Esophagus (tissue), 2 donors: ENCODE measurements around the gene H2BW2. TPM values are rescaled to one million over a fixed set of nuclear protein-coding genes. Genes with fewer than 3 reads are reported as not detected.
"Not testable (repeated sequence)": the region's sequence is repeated elsewhere in the genome, so short reads cannot be mapped to it uniquely, and the experiment has no call there.

Experiments
- H3K27ac ChIP-seq, 2 donors: one replicate each; pipeline ENCODE4 v1.5.1; 2013; ENCODE audit warnings: low read depth in 2 of 2, mild to moderate bottlenecking in 2 of 2, inconsistent platforms in 1 of 2, low read length in 1 of 2, moderate library complexity in 1 of 2
- H3K27me3 ChIP-seq, 2 donors: one replicate each; pipeline ENCODE4 v1.6.1; 2013; ENCODE audit warnings: low read length in 2 of 2, control low read depth in 1 of 2, mild to moderate bottlenecking in 1 of 2; ENCODE audit not compliant: insufficient read depth in 2 of 2, control insufficient read depth in 1 of 2
- H3K36me3 ChIP-seq, 2 donors: one replicate each; pipeline ENCODE4 v1.6.1; 2013; ENCODE audit warnings: low read length in 1 of 2; ENCODE audit not compliant: control insufficient read depth in 2 of 2, insufficient read depth in 2 of 2
- H3K4me1 ChIP-seq, 2 donors: one replicate each; pipeline ENCODE4 v1.6.1; 2013; ENCODE audit warnings: low read length in 1 of 2; ENCODE audit not compliant: control insufficient read depth in 2 of 2, insufficient read depth in 2 of 2
- H3K4me3 ChIP-seq, 2 donors: one replicate each; pipeline ENCODE4 v1.5.1; 2013; ENCODE audit warnings: low read length in 2 of 2, mild to moderate bottlenecking in 2 of 2, low read depth in 1 of 2, moderate library complexity in 1 of 2
- H3K9me3 ChIP-seq, 2 donors: one replicate each; pipeline ENCODE4 v1.6.1; 2013; ENCODE audit warnings: mild to moderate bottlenecking in 2 of 2, low read depth in 1 of 2, low read length in 1 of 2, moderate library complexity in 1 of 2; ENCODE audit not compliant: control insufficient read depth in 2 of 2, insufficient read depth in 1 of 2
- WGBS, 2 donors: extraction: QIAGEN DNeasy Blood & Tissue Kit; methylation state at CpG; one replicate each; pipeline ENCODE4 v1.1.7; 2013; 5-methylcytosine and 5-hydroxymethylcytosine counted together
- polyA plus RNA-seq, 2 donors: library from polyadenylated mRNA; stranded (reverse); fragments of 200-250 nt; gene quantifications; one replicate each; pipeline ENCODE4 v1.2.3, GENCODE V29; 2013
- donor health status: healthy with polysubstance abuse.
- donor health status: Bipolar disorder and iron deficiency.

Gene H2BW2
- polyA plus RNA-seq, 2 donors, result not detected

DNA sequence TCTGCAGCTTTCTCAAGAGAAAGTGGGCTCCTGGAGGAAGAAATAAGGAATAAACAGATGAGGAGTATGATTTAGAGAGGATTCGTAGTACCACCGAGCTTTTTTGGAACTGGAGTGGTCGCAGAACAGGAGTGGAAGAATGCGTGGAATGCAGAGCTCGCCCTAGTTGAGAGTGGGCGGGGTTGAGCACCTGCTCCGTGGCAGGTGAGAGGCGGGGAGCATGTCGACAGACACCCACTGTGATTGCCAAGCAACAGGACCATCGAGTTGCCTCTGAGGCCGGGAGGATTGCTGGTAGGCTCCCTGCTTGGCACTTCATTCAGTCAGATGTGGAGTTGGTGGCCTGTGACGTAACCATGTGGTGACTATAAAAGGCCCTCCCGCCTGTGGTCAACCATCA lies 15.2 kb downstream of the H2BW2 start:
- not testable (repeated sequence) for H3K4me3 ChIP-seq, H3K4me1 ChIP-seq, H3K27me3 ChIP-seq, H3K9me3 ChIP-seq, H3K36me3 ChIP-seq, H3K27ac ChIP-seq
- WGBS, 2 donors, result no CpG with 5 or more reads among the region's 13 CpGs

DNA sequence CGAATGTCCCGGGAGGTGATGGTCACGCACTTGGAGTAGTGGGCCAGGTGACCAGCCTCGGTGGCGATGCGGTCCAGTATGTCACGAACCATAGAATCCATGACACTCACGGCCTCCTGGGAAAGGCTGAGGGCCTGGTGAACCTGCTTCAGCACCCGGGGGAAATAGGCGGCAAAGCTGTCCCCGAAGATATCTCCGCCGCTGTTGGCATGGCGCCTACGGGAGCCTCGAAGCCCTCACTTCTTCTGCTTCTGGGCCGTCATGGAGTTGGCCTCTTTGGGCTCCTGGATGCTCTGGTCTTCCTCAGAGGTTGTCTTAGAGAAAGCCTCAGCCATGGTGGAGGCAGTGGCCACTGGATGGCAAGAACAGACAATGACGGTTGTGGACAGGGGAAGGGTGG lies 22.9 kb downstream of the H2BW2 start:
- whole genome bisulfite sequencing, 2 donors, result 95 to 97% methylated on average over 9 to 10 of the region's 18 CpGs
- not testable (repeated sequence) for H3K4me1 ChIP-seq, H3K27me3 ChIP-seq, H3K9me3 ChIP-seq, H3K36me3 ChIP-seq, H3K27ac ChIP-seq, H3K4me3 ChIP-seq

DNA sequence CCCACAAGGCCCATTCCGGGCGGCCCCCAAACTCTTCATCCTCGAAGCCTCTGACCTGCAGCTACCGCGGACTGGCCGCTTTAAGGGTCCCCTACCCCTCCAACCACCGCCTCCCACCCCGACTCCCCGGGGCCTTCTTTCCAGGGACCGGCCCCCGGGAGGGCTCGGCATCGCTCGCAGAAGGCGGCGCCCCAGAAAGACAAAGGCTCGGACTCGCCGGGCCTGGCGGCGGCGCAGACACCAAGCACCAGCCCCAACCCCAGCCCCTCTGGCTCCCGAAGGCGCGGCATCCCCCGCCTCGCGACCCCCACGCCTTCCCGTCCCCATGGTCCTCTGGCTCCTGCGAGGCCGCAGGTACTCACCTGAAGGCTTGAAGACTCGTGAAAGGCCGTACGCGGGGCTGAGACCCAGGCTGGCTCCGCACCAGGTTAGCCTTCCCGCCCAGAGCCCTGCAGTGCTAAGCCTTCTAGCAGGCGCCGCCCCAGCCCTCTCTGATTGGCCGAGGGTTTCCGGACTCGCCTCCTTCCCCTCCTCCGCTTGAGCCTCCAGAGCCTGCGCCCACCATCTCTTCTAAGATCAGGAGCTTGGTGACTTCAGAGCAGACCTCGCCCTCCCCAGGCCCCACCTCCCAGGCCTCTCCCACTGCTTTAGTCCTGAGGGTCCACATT lies 36.2 kb downstream of the H2BW2 start, which contains the start of gene TMSB15C:
Gene TMSB15C (minus strand): TSS at position 459 of the 668 bp plus-strand sequence.
- not testable (repeated sequence) for H3K36me3 ChIP-seq, H3K9me3 ChIP-seq, H3K4me3 ChIP-seq, H3K27ac ChIP-seq, H3K4me1 ChIP-seq, H3K27me3 ChIP-seq
- WGBS, 2 donors, result no CpG with 5 or more reads among the region's 46 CpGs

DNA sequence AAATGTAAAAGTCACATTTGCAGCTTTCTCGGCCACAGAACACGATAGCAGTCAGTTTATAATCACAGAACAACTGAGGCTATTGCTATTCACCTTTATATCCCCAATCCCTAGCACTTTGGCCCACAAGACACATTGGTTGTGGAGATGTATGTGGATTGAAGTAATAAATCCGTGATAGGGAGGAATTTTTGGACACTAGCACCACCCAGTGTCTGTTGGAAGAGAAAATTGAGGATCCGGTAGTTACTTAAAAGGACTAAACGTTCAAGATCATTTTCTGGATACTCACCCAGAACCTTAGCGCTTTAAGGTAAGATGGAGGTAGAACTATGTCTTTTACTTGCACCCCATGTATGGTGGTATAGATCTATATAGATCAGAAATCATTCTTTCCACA lies 38.1 kb downstream of the H2BW2 start:
- not testable (repeated sequence) for H3K9me3 ChIP-seq, H3K36me3 ChIP-seq, H3K4me3 ChIP-seq, H3K4me1 ChIP-seq, H3K27me3 ChIP-seq, H3K27ac ChIP-seq
- WGBS, 2 donors, result no CpG with 5 or more reads among the region's 6 CpGs

DNA sequence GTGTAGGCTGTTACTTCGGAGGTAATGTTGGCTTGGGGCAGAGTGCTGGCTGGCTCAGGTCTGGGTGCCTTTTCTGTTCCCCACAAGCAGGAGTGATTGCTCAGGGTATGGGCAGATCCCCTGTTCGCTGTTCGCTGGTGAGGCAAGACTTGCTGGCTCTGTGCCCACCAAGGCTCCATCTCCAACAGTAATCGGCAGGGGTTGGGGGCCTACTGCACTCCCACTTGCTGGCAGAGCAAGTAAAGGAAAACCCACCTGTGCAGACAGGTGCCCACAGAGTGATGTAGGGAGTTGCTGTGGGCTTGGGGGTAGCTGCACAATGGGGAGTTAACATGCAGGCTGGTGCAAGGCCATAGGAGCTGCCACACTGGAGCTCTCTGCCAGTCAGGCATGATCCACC lies 44.3 kb downstream of the H2BW2 start:
- Histone ChIP-seq H3K27ac (no peak overlapping the region), H3K4me1 (no peaks in the 10 kb centered on the region), H3K9me3 (peaks cover 0 to 3% of the 10 kb centered on the region in 2 donors), H3K27me3 (peaks cover 0 to 4% of the 10 kb centered on the region in 2 donors), H3K36me3 (no peaks in the 10 kb centered on the region), H3K4me3 (no peak overlapping the region)
- 75 to 78% methylated on average over 4 of the region's 4 CpGs for WGBS, 2 donors

DNA sequence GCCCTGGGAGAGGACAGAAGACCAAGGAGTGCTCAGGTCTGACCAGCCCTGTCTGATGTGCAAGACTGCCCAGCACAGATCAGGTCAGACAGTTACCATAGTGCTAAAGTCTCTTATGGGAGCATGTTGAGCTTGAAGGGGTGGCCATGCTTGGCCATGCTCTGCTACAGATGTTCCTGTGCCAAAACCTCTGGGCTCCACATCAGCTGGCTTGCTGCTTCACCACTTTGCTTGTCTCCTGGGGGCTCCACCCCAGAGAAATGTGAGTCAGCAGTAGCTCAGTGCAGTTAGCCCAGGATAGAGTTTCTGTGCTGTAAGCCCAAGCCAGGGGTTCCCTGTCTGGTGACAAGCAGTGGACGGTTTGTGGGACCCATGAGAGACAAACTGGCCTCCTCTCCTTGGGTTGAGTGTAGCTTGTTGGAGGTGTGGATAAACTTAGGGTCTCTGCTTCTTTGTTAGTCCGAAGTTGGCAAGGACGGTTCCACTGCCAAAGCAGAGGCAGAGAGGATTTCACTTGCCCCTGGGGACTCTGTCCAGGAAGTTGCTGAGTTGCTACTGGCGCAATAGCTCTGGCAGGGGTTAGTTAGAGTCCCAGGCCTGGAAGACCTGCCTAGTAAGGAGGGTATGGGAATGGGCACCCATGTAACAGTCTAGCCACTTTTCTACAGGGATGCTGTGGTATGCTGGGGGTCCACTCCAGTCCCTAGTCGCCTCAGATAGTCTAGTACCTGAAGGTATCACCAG lies 45.0 kb downstream of the H2BW2 start:
- peaks cover 0 to 3% of the 10 kb centered on the region in 2 donors for H3K9me3 ChIP-seq
- no peak overlapping the region for H3K4me3 ChIP-seq
- peaks cover 0 to 4% of the 10 kb centered on the region in 2 donors for H3K27me3 ChIP-seq
- H3K4me1 ChIP-seq, result no peaks in the 10 kb centered on the region
- WGBS, 2 donors, result 66 to 67% methylated on average over 5 of the region's 5 CpGs
- H3K36me3 ChIP-seq, result no peaks in the 10 kb centered on the region
- no peak overlapping the region for H3K27ac ChIP-seq

DNA sequence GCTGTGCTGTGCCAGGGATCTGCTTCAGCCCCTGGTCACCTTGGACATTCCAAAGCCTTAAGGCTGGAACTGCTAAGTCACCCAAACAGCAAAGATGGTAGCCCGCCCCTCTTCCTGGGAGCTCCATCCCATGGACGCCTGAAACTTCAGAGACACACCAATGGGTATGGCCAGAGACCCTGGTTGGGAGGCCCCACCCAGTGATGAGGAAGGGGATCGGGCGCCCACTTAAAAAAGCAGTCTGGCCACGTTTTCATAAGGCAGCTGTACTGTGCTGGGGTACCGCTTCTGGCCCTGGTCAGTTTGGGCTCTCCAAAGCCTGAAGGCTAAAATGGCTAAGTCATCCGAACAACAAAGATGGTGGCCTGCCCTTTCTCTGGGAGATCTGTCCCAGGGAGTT lies 45.7 kb downstream of the H2BW2 start:
- H3K36me3 ChIP-seq, result no peaks in the 10 kb centered on the region
- H3K4me3 ChIP-seq, result no peak overlapping the region
- no peaks in the 10 kb centered on the region for H3K4me1 ChIP-seq
- H3K27ac ChIP-seq, result no peak overlapping the region
- 86 to 90% methylated on average over 7 of the region's 7 CpGs for WGBS, 2 donors
- peaks cover 0 to 3% of the 10 kb centered on the region in 2 donors for H3K9me3 ChIP-seq
- H3K27me3 ChIP-seq, result peaks cover 0 to 4% of the 10 kb centered on the region in 2 donors

DNA sequence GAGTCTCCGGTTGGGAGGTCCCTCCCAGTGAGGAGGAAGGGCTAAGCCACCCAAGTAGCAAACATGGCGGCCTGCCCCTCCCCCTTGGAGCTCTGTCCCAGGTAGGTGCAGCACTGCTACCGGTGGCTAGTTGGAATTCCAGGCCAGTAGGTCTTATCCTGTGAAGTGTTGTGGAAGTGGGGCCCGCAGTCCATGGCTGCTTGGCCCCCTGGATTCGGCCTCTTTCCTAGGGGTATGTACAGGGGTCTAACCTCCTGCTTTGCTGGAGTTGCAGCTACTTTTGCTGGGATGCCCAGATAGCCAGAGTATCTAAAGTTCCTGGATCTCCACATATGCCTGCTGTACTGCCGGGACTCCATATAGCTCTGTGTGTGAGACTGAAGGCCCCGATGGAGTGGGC lies 46.2 kb downstream of the H2BW2 start:
- H3K27ac ChIP-seq, result no peak overlapping the region
- WGBS, 2 donors, result 78 to 84% methylated on average over 7 of the region's 7 CpGs
- H3K4me1 ChIP-seq, result no peaks in the 10 kb centered on the region
- H3K36me3 ChIP-seq, result no peaks in the 10 kb centered on the region
- H3K4me3 ChIP-seq, result no peak overlapping the region
- H3K27me3 ChIP-seq, result peaks cover 0 to 4% of the 10 kb centered on the region in 2 donors
- peaks cover 0 to 3% of the 10 kb centered on the region in 2 donors for H3K9me3 ChIP-seq
